Fibroblast of skin of left biceps (primary cell): ENCODE data around the gene VSIR.

Experiments
- DNase-seq, 2 experiments: peaks; one replicate each; pipeline ENCODE4 v3.0.0-alpha.2; 2013; ENCODE audit warnings: low read depth in 2 of 2

The VSIR gene

DNA sequence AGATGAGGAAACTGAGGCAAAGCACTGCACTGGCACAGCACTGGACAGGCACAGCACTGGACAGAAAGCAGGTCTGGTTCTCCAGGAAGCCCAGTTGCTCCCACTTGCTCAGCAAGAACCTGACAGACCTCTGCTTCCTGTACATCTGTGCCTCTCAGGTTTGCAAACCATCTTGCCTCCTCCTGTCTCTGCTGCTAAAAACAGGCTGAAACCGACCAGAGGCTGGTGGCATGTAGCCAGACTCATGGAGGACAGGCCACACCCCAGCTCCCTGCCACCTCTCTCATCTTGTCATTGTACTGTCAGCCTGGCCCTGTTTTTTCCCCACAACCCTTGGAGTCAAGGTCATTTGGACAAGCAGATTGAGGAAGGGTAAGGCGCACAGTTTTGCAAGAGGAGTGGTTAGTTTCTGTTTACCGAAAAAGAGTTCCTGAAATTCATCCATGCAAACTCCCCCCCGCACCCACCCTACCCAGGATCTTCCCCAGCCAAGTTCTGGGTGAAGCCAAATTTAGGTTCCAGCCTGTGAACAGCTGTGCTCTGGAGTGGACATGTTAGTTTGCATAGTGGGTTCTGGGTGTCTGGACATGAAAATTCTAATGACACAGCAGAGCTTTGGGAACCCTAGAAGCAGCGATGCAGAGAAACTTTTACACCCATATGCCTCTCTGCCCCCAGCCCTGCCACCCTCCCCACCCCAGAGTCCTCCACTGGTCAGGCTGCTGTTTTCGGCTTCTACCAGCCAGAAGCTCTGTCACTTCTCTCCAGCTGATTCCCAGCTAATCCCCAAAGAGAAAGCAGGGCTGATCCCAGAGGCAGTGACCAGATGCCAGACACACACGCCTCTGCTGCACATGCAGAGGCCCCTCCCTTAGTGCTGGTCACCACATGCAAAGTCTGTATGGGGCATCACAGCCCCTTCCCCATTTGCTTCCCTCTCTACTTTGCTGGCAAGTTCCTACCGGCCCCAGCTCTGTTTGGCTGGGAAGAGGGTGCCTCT is 45.3 kb downstream of the VSIR start:
- no peak for DNase-seq

DNA sequence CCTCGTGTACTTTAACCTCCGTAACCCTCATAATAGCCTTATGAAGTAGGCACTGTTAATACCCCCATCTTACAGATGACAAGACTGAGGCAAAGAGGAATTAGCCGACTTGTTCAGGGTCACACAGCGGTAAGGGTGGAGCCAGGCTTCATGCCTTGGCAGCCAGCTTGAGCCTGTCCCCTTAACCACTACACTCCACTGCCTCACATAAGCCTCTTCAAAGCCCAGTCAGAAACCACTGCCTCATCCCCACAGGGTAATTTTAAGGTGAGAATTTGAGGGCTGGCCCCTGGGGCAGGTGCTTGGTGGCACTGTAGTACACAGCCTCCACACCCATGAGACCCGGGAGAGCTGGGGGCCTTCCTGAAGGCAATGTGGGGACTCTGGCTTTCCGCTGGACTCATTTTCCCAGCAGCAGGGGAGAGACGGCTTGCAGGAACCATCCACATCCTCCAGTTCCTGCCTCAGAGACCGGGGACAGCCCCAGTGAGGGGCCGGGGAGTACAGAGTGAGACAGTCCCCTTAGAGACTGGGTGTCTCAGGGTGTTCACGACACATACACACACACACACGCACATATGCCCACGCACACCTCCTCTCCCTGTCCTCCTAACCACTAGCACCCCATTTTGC is 46.1 kb downstream of the VSIR start:
- no peak for DNase-seq

- no peak for DNase-seq
These were observed 46.7 kb downstream of the VSIR start for GRCh38 chr10:71726580-71727104.

- DNase-seq, result no peak
These were observed 47.2 kb downstream of the VSIR start for GRCh38 chr10:71725998-71726579.

- DNase-seq, result no peak
These were observed 48.1 kb downstream of the VSIR start for GRCh38 chr10:71725249-71725648.

DNA sequence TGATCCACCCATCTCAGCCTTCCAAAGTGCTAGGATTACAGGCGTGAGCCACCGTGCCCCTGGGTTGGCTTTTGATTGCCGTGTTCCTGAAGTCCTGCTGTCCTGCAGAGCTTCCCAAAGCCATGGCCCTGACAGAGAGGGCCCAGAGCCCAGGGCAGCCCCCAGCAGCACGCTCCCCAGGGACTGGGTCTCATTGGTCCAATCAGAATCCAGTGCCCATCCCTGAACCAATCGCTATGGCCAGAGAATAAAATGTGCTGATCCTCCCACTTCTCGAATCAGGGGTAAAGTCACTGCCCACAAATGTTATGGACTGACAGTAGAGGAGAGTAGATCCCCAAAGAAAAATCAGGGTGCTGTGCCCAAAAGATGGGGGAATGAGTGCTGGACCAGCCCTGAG is 48.8 kb downstream of the VSIR start:
- DNase-seq, result no peak

DNA sequence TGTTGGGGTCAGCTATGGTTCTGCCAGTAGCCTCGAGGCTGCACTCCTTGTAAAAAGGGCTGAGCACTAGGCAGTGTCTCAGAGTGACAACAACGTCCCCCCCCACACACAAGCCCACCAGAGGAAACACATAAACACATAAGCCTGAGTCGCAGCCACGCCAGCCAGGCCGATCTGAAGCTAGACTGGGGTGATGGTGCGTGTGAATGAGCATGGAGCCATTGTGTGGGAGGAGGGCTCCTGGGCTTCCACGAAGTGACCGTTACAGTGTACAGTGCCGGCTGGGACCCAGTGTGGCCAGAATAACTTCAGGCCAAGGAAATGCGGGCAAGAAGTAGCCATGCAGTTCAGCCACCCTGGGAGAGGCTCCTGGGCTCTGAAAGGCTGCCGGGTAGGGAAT is 50.0 kb downstream of the VSIR start:
- no peak for DNase-seq

- no peak for DNase-seq
These were observed 50.5 kb downstream of the VSIR start for GRCh38 chr10:71722849-71723248.

DNA sequence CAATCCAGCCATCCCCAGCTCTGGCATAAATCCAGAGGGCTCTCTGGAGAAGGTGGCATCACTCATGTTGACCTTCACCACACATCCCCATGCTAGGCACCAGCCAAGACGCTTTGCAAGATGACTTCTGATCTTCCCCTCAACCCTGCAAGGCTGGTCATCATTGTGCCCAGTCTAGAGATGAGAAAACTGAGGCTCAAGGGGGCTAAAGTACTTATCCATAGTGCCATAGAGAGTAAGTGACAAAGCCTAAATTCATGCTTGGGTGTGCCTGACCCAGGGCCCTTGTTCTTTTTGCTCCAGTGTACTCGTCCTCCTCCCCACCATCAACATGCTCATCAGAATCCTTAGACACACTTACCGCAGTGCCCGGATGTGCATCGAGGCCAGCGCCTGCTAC is 52.0 kb downstream of the VSIR start:
- DNase-seq, result no peak

GRCh38 chr10:71720288-71720687 is 53.0 kb downstream of the VSIR start:
- no peak for DNase-seq

- DNase-seq, result no peak
These were observed 53.7 kb downstream of the VSIR start, which contains the start of gene C10orf105 for GRCh38 chr10:71719464-71720201. Gene C10orf105, minus strand, starts transcription at chr10:71719778. Its CDS starts 3,441 bp downstream, at chr10:71716337.

DNA sequence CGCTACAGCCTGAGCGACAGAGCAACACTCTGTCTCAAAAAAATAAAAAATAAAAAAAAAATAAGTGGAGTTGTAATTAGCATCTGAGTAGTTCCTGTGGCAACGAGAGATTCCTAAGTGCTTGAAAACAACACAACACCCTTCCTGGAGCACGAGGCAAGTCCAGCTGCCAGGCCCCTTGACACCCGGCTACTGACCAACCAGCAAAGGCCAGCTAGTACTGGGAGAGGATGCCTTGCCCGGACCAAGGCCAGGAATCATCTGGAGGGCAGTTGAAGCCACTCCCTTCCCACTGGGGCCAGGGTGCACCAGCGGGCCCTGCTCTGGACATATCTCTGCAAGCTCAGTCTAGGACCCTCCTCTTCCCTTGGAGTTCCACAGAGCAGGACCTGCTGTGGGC is 54.3 kb downstream of the VSIR start:
- DNase-seq, result no peak

DNA sequence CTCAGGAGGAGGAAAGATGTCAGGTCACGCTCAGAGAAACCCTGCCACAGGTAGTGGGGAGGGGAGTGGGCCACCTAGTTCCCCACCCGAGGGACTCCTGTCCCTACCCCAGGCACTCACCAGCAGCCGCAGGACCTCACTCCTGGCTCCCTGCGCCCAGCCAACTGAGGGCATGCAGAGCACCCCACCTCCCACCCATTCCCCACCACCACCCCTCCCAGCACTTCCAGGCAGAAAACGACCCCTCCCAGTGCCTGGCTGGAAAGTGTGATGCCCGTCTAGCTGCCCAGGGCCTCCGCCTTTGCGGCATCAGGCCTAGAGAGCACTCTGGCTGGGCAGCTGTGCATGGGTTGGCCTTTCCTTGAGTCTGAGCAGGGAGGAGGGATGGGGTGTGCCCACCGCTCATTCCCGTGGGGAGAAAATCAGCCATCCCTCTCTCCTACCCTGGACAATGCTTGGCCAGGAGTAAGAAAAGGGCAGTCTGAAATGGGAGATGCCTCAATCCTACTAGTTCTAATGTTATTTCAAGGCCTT is 55.1 kb downstream of the VSIR start:
- DNase-seq, result no peak

DNA sequence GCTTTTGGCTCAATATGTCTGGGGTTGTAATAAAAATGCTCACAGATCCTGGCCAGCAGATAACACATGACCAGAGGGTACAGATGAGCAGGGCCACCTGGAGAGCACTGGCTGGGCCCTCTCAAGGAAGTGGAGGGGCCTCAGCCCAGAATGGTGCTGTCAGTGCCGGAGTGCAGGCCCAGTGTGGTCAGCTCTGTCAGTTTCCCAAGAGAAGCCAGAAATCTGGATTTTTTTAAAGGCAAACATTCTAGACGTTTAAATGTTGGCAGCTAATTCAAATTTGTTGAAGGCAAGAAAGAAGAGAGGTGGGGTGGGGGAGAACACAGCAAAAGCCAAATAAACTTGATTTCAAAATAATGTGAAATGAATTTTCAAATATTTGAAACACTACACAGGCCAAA is 55.8 kb downstream of the VSIR start:
- DNase-seq, result no peak

DNA sequence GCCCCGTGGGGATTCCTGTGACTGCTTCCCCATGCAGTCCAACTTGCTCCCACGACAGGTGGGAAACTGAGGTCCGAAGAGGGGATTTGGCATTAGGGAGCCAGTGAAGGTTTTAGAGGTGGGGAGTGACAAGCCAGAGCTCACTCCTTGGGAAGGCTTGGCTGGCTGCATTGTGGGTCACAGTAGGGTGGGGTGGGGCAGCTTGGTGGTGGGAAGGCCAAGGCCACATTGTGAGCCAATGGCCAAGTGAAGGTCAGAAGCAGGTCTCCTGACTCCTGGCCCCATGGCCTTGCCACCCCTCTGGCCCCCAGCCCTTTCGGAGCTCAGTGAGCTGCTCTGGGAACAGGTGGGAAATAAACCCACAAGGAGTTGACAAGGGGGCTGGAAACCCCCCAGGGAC is 56.3 kb downstream of the VSIR start:
- DNase-seq, result no peak

GRCh38 chr10:71716426-71716825 is 56.9 kb downstream of the VSIR start:
- no peak for DNase-seq

DNA sequence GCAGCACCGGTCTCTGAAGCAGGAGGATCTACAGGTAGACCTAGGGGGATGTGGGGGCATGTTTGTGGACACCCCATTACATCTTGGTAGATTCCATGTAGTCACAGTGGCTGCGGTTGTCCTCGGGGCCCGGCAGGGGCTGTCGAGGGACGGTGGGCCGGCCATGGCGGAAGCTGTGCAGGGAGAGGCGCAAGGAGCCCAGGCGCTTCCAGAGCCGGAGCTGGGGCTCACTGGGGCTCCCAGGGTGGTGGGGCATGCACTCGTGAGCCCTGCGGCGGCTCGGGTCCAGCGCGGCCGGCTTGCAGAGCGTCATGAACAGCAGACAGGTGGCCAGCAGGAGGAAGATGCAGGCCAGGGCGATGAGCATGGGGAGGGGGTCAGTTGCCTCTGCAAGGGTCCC is 57.5 kb downstream of the VSIR start:
- no peak for DNase-seq

GRCh38 chr10:71715026-71715425 is 58.3 kb downstream of the VSIR start:
- no peak for DNase-seq

DNA sequence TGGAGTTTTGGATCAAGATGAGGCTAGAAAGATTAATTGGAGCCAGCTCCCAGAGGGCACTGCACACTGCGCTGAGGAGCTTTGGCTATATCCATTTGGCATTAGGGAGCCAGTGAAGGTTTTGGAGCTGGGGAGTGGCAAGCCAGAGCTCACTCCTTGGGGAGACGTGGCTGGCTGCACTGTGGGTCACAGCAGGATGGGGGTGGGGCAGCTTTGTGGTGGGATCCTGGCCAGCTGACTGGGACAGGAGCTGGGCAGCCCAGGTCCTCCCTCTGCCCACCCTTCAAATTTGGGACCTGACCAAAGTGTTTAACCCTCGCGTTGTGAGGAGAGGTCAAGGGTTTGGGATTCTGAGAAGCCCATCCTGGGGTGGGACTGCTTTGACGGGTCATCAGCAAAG is 58.7 kb downstream of the VSIR start:
- DNase-seq, result no peak

DNA sequence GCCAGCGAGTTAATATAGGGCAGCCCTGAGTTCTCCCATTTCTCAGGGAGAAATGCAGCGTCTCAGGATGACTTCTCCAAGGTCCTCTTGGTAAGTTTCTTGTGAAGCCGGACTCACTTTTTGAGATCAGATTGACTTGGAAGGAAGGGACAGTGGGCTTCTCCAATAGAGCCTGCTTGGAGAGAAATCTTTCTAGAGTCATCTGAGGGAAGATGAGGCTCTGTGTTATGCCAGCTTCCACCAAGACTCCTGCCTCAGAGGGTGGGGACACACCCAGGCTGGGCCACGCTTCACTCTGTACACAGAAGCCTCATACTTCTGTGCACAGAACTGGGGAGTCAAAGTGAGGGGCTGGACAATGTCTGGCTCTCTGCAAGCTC is 59.3 kb downstream of the VSIR start:
- no peak for DNase-seq
